Measurements from ENCODE around the gene BCDIN3D.

Gene BCDIN3D

GRCh38 chr12:49821373-49822287 lies 21.3 kb downstream of the BCDIN3D start:
- no peak for DNase-seq (ENCODE audit: low read depth, low spot score)
- TF ChIP-seq, protein P1, sequence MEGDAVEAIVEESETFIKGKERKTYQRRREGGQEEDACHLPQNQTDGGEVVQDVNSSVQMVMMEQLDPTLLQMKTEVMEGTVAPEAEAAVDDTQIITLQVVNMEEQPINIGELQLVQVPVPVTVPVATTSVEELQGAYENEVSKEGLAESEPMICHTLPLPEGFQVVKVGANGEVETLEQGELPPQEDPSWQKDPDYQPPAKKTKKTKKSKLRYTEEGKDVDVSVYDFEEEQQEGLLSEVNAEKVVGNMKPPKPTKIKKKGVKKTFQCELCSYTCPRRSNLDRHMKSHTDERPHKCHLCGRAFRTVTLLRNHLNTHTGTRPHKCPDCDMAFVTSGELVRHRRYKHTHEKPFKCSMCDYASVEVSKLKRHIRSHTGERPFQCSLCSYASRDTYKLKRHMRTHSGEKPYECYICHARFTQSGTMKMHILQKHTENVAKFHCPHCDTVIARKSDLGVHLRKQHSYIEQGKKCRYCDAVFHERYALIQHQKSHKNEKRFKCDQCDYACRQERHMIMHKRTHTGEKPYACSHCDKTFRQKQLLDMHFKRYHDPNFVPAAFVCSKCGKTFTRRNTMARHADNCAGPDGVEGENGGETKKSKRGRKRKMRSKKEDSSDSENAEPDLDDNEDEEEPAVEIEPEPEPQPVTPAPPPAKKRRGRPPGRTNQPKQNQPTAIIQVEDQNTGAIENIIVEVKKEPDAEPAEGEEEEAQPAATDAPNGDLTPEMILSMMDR (IDR thresholded peaks at IDR 0.05; ENCODE audit: insufficient read depth, low read length, missing control alignments): no peak
- ChIA-PET CTCF (interaction anchor here (1.2 to 2.2 kb wide), 3 partner anchors 16 to 124 kb away, joined by 3 to 6 read pairs (median 4); no protein-coding TSS in a partner anchor), POLR2A (interaction anchor here (0.6 kb wide), 1 partner anchor 38 kb away, joined by 3 read pairs; no protein-coding TSS in a partner anchor)
- no peak overlapping the region for H3K4me3 ChIP-seq (ENCODE audit: low read depth, low read length)

- ChIA-PET POLR2A (interaction anchor here (0.6 kb wide), 1 partner anchor 36 kb away, joined by 3 read pairs; no protein-coding TSS in a partner anchor), CTCF (interaction anchor here (0.8 to 1.2 kb wide), 3 partner anchors 19 to 235 kb away, joined by 3 read pairs; no protein-coding TSS in a partner anchor)
- no peak for DNase-seq (ENCODE audit: low read depth, low spot score)
- TF ChIP-seq, protein P1 (IDR thresholded peaks at IDR 0.05; ENCODE audit: insufficient read depth, low read length, missing control alignments): no peak
- H3K4me3 ChIP-seq (ENCODE audit: low read depth, low read length): no peak overlapping the region
Measured at GRCh38 chr12:49819786-49820185, 23.1 kb downstream of the BCDIN3D start.

- no peak for DNase-seq (ENCODE audit: low read depth, low spot score)
- TF ChIP-seq, protein P1 (IDR thresholded peaks at IDR 0.05; ENCODE audit: insufficient read depth, low read length, missing control alignments): no peak
- H3K4me3 ChIP-seq (ENCODE audit: low read depth, low read length): no peak overlapping the region
- CTCF ChIA-PET: interaction anchor here (0.9 to 1.2 kb wide), 2 partner anchors 21 to 56 kb away, joined by 3 read pairs; no protein-coding TSS in a partner anchor
- POLR2A ChIA-PET: no interaction called here
Measured at GRCh38 chr12:49818241-49818895, 24.5 kb downstream of the BCDIN3D start.

GRCh38 chr12:49813131-49813530 lies 29.8 kb downstream of the BCDIN3D start:
- H3K4me3 ChIP-seq (ENCODE audit: low read depth, low read length): no peak overlapping the region
- ChIA-PET POLR2A (no interaction called here), CTCF (interaction anchor here (1.0 kb wide), 1 partner anchor 14 kb away, joined by 3 read pairs; no protein-coding TSS in a partner anchor)
- TF ChIP-seq, protein P1 (IDR thresholded peaks at IDR 0.05; ENCODE audit: insufficient read depth, low read length, missing control alignments): no peak
- DNase-seq (ENCODE audit: low read depth, low spot score): no peak

GRCh38 chr12:49811961-49812401 lies 30.9 kb downstream of the BCDIN3D start:
- no peak for DNase-seq (ENCODE audit: low read depth, low spot score)
- ChIA-PET CTCF (interaction anchor here (0.7 to 1.2 kb wide), 4 partner anchors 15 to 71 kb away, joined by 3 read pairs; partner anchors contain the start of gene TMBIM6), POLR2A (no interaction called here)
- no peak overlapping the region for H3K4me3 ChIP-seq (ENCODE audit: low read depth, low read length)
- TF ChIP-seq, protein P1 (IDR thresholded peaks at IDR 0.05; ENCODE audit: insufficient read depth, low read length, missing control alignments): no peak

All from AG04449 (cell line).